ENCODE results near the gene ZFYVE16.

DNA sequence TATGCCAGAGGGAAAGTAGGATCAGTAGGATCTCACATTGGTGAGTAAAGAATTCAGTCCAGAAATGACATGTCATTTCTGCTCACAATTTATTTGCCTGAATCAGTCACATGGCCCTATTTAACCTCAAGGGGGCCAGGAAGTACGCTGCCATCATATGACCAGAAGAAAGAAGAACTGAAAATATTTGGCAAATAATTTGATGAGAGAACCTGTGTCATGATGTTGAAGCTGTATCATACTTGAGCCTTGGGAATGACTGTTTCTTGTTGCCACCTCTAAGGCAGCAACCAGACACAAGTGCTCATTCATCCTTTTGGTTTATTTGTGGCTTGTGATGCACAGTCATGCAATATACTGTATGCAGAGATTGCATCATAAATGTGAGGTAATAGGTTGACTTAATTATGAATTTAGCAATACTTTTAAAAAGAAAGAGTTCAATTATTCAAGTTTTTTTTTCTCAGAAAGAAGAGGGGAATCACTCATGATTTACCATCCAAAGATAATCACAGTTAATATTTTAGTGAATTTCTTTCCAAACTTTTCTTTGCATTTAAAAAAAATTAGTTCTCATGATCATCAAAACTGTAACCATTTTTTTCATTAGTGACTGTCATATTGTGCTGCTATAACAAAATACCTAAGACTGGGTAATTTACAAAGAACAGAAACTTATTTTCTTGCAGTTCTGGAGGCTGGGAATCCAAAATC is 8.2 kb upstream of the ZFYVE16 start:
- TF ChIP-seq, protein P1, sequence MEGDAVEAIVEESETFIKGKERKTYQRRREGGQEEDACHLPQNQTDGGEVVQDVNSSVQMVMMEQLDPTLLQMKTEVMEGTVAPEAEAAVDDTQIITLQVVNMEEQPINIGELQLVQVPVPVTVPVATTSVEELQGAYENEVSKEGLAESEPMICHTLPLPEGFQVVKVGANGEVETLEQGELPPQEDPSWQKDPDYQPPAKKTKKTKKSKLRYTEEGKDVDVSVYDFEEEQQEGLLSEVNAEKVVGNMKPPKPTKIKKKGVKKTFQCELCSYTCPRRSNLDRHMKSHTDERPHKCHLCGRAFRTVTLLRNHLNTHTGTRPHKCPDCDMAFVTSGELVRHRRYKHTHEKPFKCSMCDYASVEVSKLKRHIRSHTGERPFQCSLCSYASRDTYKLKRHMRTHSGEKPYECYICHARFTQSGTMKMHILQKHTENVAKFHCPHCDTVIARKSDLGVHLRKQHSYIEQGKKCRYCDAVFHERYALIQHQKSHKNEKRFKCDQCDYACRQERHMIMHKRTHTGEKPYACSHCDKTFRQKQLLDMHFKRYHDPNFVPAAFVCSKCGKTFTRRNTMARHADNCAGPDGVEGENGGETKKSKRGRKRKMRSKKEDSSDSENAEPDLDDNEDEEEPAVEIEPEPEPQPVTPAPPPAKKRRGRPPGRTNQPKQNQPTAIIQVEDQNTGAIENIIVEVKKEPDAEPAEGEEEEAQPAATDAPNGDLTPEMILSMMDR (IDR thresholded peaks at IDR 0.05) = no peak
- TF ChIP-seq POLR2A (IDR thresholded peaks at IDR 0.05) = no peak

Data from heart left ventricle (tissue), 13 donors.